Right lobe of liver (tissue), 4 donors: Measurements from ENCODE around the gene SCGB1A1.

ENCODE experiments used
- POLR2A ChIP-seq: fragments of 450-650 bp; IDR thresholded peaks from one replicate; pipeline ENCODE4 v1.6.1; 2017; ENCODE audit warnings: antibody characterized with exemption, mild to moderate bottlenecking
- TF ChIP-seq, protein P1 (sequence below), 4 donors: fragments of 200-600 bp in 3 of 4; fragments of 450-650 bp in 1 of 4; IDR thresholded peaks; one replicate each; pipeline versions ENCODE4 v1.5.1 to v1.8.0; 2016 to 2022; ENCODE audit warnings: antibody characterized with exemption in 4 of 4, mild to moderate bottlenecking in 2 of 4
- donor health status: DM: no; HTN: no; CAD: no.
- donor health status: DM: no; HTN: no; CAD: no.
- donor health status: DM: no; HTN: yes; CAD: no.

DNA sequence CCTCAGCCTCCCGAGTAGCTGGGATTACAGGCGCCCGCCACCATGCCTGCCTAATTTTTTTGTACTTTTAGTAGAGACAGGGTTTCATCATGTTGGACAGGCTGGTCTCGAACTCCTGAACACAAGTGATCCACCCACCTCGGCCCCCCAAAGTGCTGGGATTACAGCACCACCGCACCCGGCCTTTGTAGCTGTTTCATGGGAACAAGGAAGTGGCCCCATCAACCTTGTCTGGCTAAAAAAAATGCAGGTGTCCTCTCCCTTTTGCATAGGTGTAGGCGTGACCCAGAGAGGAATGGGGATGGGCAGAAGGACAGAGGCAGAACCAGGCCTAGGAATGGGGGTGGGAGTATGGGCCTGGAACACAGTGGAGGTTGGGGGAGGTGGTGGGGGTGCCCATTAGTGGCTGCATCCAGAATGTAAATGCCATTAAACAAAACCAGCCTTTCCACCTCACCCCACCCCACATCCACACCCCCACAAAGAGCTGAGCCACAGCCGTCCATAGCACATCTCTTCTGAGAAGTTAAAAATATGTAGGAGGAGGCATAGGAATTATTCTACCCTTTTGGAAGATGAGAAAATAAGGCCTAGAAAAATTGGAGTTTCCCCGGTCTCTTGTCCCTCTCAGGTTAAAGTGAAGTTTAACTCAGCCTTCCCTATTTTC, 22.8 kb upstream of the SCGB1A1 start:
- TF ChIP-seq POLR2A = no peak
- TF ChIP-seq, protein P1, sequence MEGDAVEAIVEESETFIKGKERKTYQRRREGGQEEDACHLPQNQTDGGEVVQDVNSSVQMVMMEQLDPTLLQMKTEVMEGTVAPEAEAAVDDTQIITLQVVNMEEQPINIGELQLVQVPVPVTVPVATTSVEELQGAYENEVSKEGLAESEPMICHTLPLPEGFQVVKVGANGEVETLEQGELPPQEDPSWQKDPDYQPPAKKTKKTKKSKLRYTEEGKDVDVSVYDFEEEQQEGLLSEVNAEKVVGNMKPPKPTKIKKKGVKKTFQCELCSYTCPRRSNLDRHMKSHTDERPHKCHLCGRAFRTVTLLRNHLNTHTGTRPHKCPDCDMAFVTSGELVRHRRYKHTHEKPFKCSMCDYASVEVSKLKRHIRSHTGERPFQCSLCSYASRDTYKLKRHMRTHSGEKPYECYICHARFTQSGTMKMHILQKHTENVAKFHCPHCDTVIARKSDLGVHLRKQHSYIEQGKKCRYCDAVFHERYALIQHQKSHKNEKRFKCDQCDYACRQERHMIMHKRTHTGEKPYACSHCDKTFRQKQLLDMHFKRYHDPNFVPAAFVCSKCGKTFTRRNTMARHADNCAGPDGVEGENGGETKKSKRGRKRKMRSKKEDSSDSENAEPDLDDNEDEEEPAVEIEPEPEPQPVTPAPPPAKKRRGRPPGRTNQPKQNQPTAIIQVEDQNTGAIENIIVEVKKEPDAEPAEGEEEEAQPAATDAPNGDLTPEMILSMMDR (IDR thresholded peaks at IDR 0.05) = no peak
